ENCODE data around the gene THSD7A.

The THSD7A gene

GRCh38 chr7:11609096-11609670 is 222.8 kb downstream of the THSD7A start:
- in situ Hi-C loops (cut with MboI; ENCODE audit: low pct_unique_long_range_greater_than_20kb, low sequenced_read_pairs), result no loop called here
- no peak for DNase-seq

GRCh38 chr7:11607686-11608085 is 224.3 kb downstream of the THSD7A start:
- in situ Hi-C loops (cut with MboI; ENCODE audit: low pct_unique_long_range_greater_than_20kb, low sequenced_read_pairs), result no loop called here
- no peak for DNase-seq

GRCh38 chr7:11605749-11606148 is 226.2 kb downstream of the THSD7A start:
- in situ Hi-C loops (cut with MboI; ENCODE audit: low pct_unique_long_range_greater_than_20kb, low sequenced_read_pairs), result no loop called here

GRCh38 chr7:11604505-11604904 is 227.5 kb downstream of the THSD7A start:
- in situ Hi-C loops (cut with MboI; ENCODE audit: low pct_unique_long_range_greater_than_20kb, low sequenced_read_pairs), result no loop called here
- no peak for DNase-seq

More at GRCh38 chr7:11605749-11606148, 226.2 kb downstream of the THSD7A start:
- DNase-seq, result no peak

DNA sequence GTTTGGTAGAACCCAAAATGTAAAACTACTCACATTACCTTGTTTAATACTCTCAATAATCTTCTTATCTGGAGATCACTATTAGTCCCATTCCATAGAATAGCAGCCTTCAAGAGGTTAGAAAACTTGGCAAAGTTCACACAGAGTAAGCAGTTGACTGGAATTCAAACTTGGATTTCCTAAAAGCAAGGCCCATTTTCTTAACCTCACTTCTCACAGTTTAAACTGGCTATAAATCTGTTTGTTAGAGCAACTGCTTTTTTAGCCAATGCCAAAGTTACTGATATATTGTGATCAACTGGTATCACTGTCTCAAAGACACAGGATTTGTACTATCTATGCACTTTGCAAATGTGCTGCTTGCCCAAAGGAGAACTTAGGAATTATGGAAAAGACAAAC is 230.2 kb downstream of the THSD7A start:
- in situ Hi-C loops (cut with MboI; ENCODE audit: low pct_unique_long_range_greater_than_20kb, low sequenced_read_pairs), result no loop called here
- no peak for DNase-seq

GRCh38 chr7:11593322-11593721 is 238.7 kb downstream of the THSD7A start:
- no peak for DNase-seq
- in situ Hi-C loops (cut with MboI; ENCODE audit: low pct_unique_long_range_greater_than_20kb, low sequenced_read_pairs), result no loop called here

DNA sequence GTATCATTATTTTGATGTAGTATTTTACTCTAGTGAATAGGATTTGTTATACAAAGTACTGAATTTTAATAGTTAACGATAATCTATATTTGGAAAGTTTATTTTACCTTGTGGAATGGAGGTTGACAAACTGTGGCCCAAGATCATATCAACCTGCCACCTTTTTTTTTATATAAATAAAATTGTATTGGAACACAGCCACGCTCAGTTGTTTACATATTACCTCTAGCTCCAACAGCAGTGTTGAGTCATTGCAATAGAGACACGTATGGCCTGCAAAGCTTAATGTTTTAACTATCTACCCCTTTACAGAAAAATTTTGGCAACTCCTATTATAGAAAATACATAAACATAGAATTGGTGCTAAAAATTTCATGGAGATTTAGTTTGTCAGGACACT is 239.3 kb downstream of the THSD7A start:
- no peak for DNase-seq
- in situ Hi-C loops (cut with MboI; ENCODE audit: low pct_unique_long_range_greater_than_20kb, low sequenced_read_pairs), result no loop called here

DNA sequence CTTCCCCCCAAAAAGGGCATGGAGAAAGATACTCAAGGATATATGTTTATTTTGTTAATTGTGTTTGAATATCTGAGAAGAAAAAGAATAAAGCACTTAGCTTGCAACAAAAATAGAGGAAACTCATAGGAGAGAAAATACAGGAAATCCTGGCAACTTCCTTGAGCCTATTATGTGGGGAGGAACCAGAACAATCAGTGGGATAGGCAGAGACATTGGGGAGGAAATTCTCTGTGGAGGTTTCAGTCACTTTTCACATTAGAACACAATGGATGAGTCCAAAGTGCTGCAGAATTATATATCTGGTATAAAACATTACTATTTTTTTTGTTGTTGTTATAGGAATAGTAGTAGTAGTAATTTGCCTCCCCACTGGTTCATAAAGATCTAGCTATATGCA is 240.1 kb downstream of the THSD7A start:
- no peak for DNase-seq
- in situ Hi-C loops (cut with MboI; ENCODE audit: low pct_unique_long_range_greater_than_20kb, low sequenced_read_pairs), result no loop called here

DNA sequence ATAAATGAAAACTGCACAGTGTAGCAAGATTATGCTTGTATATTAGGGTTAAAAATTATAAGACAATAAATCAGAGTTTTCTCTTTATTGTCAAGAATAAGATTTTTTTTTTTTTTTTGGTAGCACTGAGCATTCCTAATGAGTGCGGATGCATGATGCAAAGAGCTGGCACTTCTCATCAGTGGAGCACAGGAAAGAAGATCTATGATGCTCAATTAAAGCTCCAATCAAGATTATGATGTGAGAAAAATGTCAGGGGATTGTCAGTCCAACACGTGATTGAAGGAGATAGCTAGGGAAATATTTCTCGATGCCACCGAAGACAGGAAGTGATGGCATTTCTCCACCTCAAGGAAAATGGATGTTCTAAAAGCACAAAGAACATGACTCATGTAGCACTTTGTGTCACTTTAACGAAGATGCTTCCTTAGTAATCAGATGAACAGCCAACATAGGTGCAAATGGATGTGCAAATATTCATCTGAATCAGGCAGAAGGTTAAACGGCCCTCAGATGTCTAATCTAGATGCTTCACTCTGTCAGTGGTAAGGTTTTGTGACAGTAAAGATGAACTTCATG is 240.9 kb downstream of the THSD7A start:
- in situ Hi-C loops (cut with MboI; ENCODE audit: low pct_unique_long_range_greater_than_20kb, low sequenced_read_pairs), result no loop called here

GRCh38 chr7:11589251-11589650 is 242.7 kb downstream of the THSD7A start:
- DNase-seq, result no peak
- in situ Hi-C loops (cut with MboI; ENCODE audit: low pct_unique_long_range_greater_than_20kb, low sequenced_read_pairs), result no loop called here

More for the DNA sequence above, 240.9 kb downstream of the THSD7A start:
- no peak for DNase-seq

DNA sequence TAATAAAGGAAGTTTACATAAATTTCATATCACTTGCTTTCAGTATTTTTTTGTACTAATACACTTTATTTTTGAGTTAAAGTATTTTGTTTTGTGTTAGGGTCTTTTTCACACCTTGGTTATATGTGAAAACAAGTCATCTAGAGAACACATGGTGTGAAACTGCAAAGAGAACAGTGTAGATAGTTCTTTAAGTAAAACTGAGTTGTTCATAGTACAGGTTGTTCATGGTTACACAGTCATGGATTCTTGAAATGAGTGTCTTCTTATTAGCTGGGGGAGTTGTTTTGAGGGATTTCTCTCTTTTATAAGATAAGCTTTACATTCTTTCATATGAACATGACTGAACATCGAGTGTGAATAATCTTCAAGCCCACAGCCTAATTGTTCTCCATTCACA is 244.2 kb downstream of the THSD7A start:
- in situ Hi-C loops (cut with MboI; ENCODE audit: low pct_unique_long_range_greater_than_20kb, low sequenced_read_pairs), result no loop called here

GRCh38 chr7:11587048-11587447 is 244.9 kb downstream of the THSD7A start:
- DNase-seq, result no peak
- in situ Hi-C loops (cut with MboI; ENCODE audit: low pct_unique_long_range_greater_than_20kb, low sequenced_read_pairs), result no loop called here

More for the DNA sequence above, 244.2 kb downstream of the THSD7A start:
- no peak for DNase-seq

DNA sequence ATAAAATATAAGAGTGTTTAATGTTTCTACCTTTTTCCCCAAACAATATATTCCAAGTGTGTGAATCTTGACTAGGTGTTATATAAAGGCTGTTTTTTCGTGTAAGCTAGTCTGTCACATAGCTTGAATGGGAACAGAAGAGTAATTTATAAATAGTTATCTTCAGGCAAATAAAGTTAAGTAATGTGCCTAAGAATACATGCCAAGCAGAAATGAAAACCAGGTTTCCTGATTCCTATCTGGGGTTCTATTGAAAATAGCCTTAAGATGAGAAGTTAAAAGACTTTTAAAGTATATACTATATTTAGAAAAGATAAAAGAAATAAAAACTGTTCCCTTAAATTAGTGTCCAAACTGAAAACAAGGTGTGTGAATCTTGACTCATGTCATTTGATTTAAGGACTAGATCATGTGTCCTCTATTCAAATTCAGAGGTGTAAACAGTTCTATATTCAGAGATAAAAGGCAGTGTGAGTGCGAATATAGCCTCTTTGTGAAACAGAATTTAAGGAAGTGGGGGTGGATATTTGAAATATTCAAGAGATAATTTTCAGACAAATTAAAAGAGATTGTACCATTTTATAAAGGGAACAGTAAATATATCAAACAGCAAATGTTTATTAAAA is 247.5 kb downstream of the THSD7A start:
- DNase-seq, result no peak
- in situ Hi-C loops (cut with MboI; ENCODE audit: low pct_unique_long_range_greater_than_20kb, low sequenced_read_pairs), result no loop called here

DNA sequence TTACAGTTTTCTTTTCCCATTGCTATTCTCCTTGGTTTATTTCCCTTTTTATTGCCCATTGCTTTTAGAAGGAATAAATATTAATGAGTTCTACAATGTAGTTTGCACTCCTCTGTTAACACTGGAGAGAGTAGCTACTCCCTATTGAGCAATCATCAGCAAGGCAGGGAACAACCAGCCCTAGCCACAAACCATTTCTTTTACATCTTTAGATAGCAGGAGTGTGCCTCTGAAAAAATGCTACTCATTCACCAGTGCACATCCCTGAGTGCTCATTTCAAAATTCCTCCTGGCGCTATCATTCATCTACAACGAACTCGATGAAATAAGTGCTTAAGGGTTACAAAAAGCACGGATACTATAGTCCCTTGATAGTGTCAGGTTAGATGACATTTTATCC is 252.9 kb downstream of the THSD7A start:
- DNase-seq, result no peak
- in situ Hi-C loops (cut with MboI; ENCODE audit: low pct_unique_long_range_greater_than_20kb, low sequenced_read_pairs), result no loop called here

GRCh38 chr7:11576310-11576709 is 255.7 kb downstream of the THSD7A start:
- no peak for DNase-seq
- in situ Hi-C loops (cut with MboI; ENCODE audit: low pct_unique_long_range_greater_than_20kb, low sequenced_read_pairs), result no loop called here

DNA sequence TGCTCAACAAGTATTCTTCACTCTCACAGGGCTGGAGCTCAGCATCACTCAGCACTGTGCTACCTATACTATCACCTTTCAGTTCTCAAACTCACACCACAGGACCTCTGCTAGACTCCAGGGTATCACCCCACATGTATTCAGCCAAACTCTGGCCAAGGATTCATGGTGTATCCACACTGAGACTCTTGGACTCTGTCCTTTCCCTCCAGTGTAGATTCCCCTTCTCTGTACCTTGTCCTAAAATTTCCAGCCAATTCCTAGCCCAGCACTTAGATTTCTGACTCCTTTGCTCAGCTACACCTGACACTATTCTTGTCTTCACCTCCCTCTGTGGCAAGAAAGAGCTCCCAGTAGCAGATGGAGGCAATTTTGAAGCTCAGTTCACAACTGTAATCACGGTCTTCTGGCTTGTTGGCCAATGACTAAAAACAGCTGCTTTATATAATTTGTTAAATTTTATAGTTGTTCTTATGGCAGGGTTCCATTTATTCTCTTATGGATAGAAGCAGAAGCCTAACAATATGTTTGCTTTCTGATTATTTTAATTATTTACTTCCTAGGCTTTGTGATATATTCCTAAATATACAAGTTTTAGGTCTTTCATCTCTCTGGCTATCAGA is 258.8 kb downstream of the THSD7A start:
- in situ Hi-C loops (cut with MboI; ENCODE audit: low pct_unique_long_range_greater_than_20kb, low sequenced_read_pairs), result no loop called here
- no peak for DNase-seq

GRCh38 chr7:11570922-11571550 is 261.0 kb downstream of the THSD7A start:
- in situ Hi-C loops (cut with MboI; ENCODE audit: low pct_unique_long_range_greater_than_20kb, low sequenced_read_pairs), result no loop called here
- no peak for DNase-seq

DNA sequence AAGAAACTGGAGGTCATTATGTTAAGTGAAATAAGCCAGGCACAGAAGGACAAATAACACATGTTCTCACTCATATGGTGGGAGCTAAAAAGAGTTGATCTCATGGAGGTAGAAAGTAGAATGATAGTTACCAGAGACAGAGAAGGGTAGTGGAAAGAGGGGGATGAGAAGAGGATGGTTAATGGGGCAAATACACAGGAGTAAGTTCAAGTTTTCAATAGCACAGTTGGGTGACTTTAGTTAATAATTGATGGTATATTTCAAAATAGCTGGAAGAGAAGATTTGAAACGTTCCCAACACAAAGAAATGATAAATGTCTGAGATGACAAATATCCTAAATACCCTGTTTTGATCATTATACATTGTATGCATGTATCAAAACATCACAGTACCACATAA is 261.8 kb downstream of the THSD7A start:
- no peak for DNase-seq
- in situ Hi-C loops (cut with MboI; ENCODE audit: low pct_unique_long_range_greater_than_20kb, low sequenced_read_pairs), result no loop called here

DNA sequence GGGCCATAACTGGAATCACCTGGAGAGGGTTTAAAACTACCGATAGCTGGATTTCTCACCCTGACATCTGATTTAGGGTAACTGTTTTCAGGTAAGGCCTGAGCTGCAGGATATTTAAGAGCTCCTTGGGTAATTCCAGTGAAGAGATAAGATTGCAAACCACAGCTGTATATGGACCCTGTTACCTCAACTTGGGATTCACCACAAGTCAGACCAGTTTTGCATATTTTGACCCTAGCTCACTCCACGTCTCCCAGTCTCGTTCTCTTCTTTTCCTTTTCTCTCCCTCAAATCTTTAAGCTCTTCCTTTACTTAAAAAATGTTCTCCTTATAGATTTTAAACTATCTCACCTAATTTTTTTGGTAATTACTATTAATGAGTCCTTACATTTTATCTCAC is 264.4 kb downstream of the THSD7A start:
- no peak for DNase-seq
- in situ Hi-C loops (cut with MboI; ENCODE audit: low pct_unique_long_range_greater_than_20kb, low sequenced_read_pairs), result no loop called here

GRCh38 chr7:11557627-11558026 is 274.4 kb downstream of the THSD7A start:
- peak; percentile 78 for DNase-seq

More at GRCh38 chr7:11557627-11558026, 274.4 kb downstream of the THSD7A start:
- in situ Hi-C loops (cut with MboI; ENCODE audit: low pct_unique_long_range_greater_than_20kb, low sequenced_read_pairs), result no loop called here

All from KBM-7 (cell line).